A549 (cell line): ENCODE data around the gene TMPRSS2. TPM values are rescaled to one million over a fixed set of nuclear protein-coding genes. Genes with fewer than 3 reads are reported as not detected.

Experiments used
- ATAC-seq, 2 experiments: fragments of 200-7000 bp in 1 of 2; fragments of >200 bp in 1 of 2; cut with Nextera tagmentation in 1 of 2; cut with Tn5 transposase in 1 of 2; 3 replicates each; pipeline versions ENCODE4 v1.8.0 to v1.9.1; 2018 to 2020; ENCODE audit warnings: mild to moderate bottlenecking in 1 of 2, moderate library complexity in 1 of 2
- CTCF ChIA-PET: fragments of 300-600 bp; sonication (Branson Sonifier 250); formaldehyde crosslinking; extraction: SDS; loops from one replicate; lab custom pipeline; 2021; ENCODE audit warnings: antibody characterized with exemption, inconsistent platforms; lab: Yijun Ruan, JAX
- POLR2A ChIA-PET: fragments of 350-600 bp; formaldehyde crosslinking; extraction: SDS; loops from one replicate; lab custom pipeline; 2021; ENCODE audit warnings: antibody characterized with exemption, inconsistent platforms; lab: Yijun Ruan, JAX
- DNase-seq, 2 experiments: peaks; one replicate each; pipeline versions ENCODE4 v3.0.0 to v3.0.0-alpha.2; 2011 to 2016; ENCODE audit warnings: low read depth in 1 of 2, low spot score in 1 of 2
- FAIRE-seq: peaks from 2 replicates; lab custom pipeline; 2011; peaks lifted over from hg19 to GRCh38; lab: Jason Lieb, UNC
- H3K27ac ChIP-seq, 2 experiments: fragments of >200 bp; sonication (Bioruptor Twin); formaldehyde crosslinking; 3 replicates each; pipeline ENCODE4 v1.5.1; 2016 to 2017
- H3K4me1 ChIP-seq: fragments of >200 bp; sonication (Bioruptor Twin); formaldehyde crosslinking; 3 replicates; pipeline ENCODE4 v1.6.1; 2016
- H3K4me2 ChIP-seq: fragments of >200 bp; sonication (Bioruptor Twin); formaldehyde crosslinking; 3 replicates; pipeline ENCODE4 v1.6.1; 2016
- H3K4me3 ChIP-seq: fragments of >200 bp; sonication (Bioruptor Twin); formaldehyde crosslinking; 3 replicates; pipeline ENCODE4 v1.5.1; 2016
- H3K9me3 ChIP-seq: fragments of >200 bp; sonication (Bioruptor Twin); formaldehyde crosslinking; 3 replicates; pipeline ENCODE4 v1.6.1; 2016
- EHF ChIP-seq: fragments of 250-450 bp; sonication (Bioruptor Pico); IDR thresholded peaks from 2 replicates; pipeline ENCODE4 v1.5.0; 2020; ENCODE audit warnings: mild to moderate bottlenecking
- EHMT2 ChIP-seq: fragments of 200-600 bp; sonication (generic); IDR thresholded peaks from 2 replicates; pipeline ENCODE4 v1.6.1; 2016; ENCODE audit warnings: antibody characterized with exemption, low read depth, mild to moderate bottlenecking, moderate library complexity
- FOSL2 ChIP-seq, 2 experiments: fragments of 450-650 bp in 1 of 2; fragments of >200 bp in 1 of 2; sonication (Bioruptor Twin) in 1 of 2; formaldehyde crosslinking; IDR thresholded peaks; 2 replicates each; pipeline versions ENCODE4 v1.5.0 to v1.6.1; 2016 to 2020; ENCODE audit warnings: mild to moderate bottlenecking in 1 of 2, moderate library complexity in 1 of 2
- GATA3 ChIP-seq: IDR thresholded peaks from 2 replicates; pipeline ENCODE4 v1.6.1; 2012; ENCODE audit warnings: borderline replicate concordance
- HDAC2 ChIP-seq: fragments of 200-600 bp; sonication (generic); IDR thresholded peaks from 2 replicates; pipeline ENCODE4 v1.6.1; 2016
- HOXB5 ChIP-seq: fragments of 250-450 bp; sonication (Bioruptor Pico); IDR thresholded peaks from 2 replicates; pipeline ENCODE4 v1.5.0; 2020; ENCODE audit warnings: mild to moderate bottlenecking, moderate library complexity
- JUNB ChIP-seq: fragments of >200 bp; sonication (Bioruptor Twin); formaldehyde crosslinking; IDR thresholded peaks from 2 replicates; pipeline ENCODE4 v1.6.1; 2016
- MAFK ChIP-seq: fragments of 450-650 bp; IDR thresholded peaks from 2 replicates; pipeline ENCODE4 v1.6.1; 2014; ENCODE audit not compliant: partially characterized antibody
- MAZ ChIP-seq: fragments of 150-350 bp; IDR thresholded peaks from 2 replicates; pipeline ENCODE4 v1.6.1; 2014; ENCODE audit warnings: antibody characterized with exemption, low read depth, low read length, borderline replicate concordance
- NR3C1 ChIP-seq: fragments of >200 bp; sonication (Bioruptor Twin); formaldehyde crosslinking; IDR thresholded peaks from 3 replicates; pipeline ENCODE4 v1.6.1; 2017
- POLR2A ChIP-seq: IDR thresholded peaks from 2 replicates; pipeline ENCODE4 v1.6.1; 2012; ENCODE audit warnings: mild to moderate bottlenecking, low read length
- RCOR1 ChIP-seq: fragments of 150-350 bp; IDR thresholded peaks from 2 replicates; pipeline ENCODE4 v1.6.1; 2014; ENCODE audit warnings: antibody characterized with exemption, low read length, low read depth
- SMC3 ChIP-seq: fragments of >200 bp; sonication (Bioruptor Twin); formaldehyde crosslinking; IDR thresholded peaks from 3 replicates; pipeline ENCODE4 v1.6.1; 2018; ENCODE audit warnings: inconsistent platforms
- SREBF2 ChIP-seq: fragments of 450-650 bp; IDR thresholded peaks from 2 replicates; pipeline ENCODE4 v1.6.1; 2014; ENCODE audit warnings: mild to moderate bottlenecking, moderate library complexity
- TFCP2L1 ChIP-seq: fragments of 250-450 bp; sonication (Bioruptor Pico); IDR thresholded peaks from 2 replicates; pipeline ENCODE4 v1.5.0; 2021; ENCODE audit warnings: mild to moderate bottlenecking
- ZC3H11A ChIP-seq: fragments of 450-650 bp; IDR thresholded peaks from 2 replicates; pipeline ENCODE4 v1.6.1; 2014; ENCODE audit warnings: antibody characterized with exemption, mild to moderate bottlenecking
- ZFP36 ChIP-seq: fragments of 450-650 bp; IDR thresholded peaks from 2 replicates; pipeline ENCODE4 v1.6.1; 2014; ENCODE audit warnings: borderline replicate concordance; ENCODE audit not compliant: partially characterized antibody
- WGBS: methylation state at CpG from one replicate; pipeline ENCODE4 v1.1.6; 2017; ENCODE audit errors: missing lambda C conversion rate; 5-methylcytosine and 5-hydroxymethylcytosine counted together
- polyA plus RNA-seq, 4 experiments: library from polyadenylated mRNA; depleted of rRNA in 3 of 4; stranded (reverse); fragments of >200 nt; fragmentation: RNase III in 1 of 4; extraction: RNeasy Plus Mini Kit Qiagen cat#74134 plus additional on column Dnase treatment in 1 of 4; gene quantifications; 2 replicates in 3 of 4; 3 replicates in 1 of 4; pipeline ENCODE4 v1.2.3, GENCODE V29; 2011 to 2017
- TF ChIP-seq, protein P1 (sequence below): fragments of 450-650 bp; IDR thresholded peaks from 2 replicates; pipeline ENCODE4 v1.6.1; 2014; ENCODE audit warnings: antibody characterized with exemption
- TF ChIP-seq, protein P2 (sequence below): IDR thresholded peaks from 2 replicates; pipeline ENCODE4 v1.6.1; 2012
- TF ChIP-seq, protein P3 (sequence below): fragments of >200 bp; sonication (Bioruptor Twin); formaldehyde crosslinking; IDR thresholded peaks from 3 replicates; pipeline ENCODE4 v1.5.1; 2016

TMPRSS2 gene
- polyA plus RNA-seq, 2 of the 4 experiments (the other 2 are of a cell fraction), result not detected

DNA sequence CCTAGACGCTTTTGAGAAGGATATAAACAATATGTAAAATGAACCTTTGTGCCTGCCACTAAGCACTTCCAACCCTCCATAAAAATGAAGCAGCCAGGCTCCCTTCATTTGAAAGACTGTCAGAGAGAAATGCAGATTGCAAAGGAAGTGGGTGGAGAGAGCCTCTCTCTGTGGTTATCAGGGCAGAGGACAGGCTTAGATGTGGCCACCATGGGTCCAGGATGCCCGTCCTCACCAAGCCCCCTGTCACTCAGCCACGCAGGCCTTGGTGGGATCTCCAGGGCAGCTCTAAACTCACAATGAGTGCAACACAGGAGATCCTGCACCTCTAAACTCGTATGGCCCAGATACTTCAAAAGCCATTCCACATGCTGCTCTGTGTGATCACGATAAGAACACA is 37.9 kb downstream of the TMPRSS2 start:
- no peak overlapping the region for H3K4me3 ChIP-seq
- no peak overlapping the region for H3K4me2 ChIP-seq
- H3K27ac ChIP-seq, result no peak overlapping the region
- no peak for DNase-seq
- no peaks in the 10 kb centered on the region for H3K4me1 ChIP-seq
- ChIA-PET POLR2A (no interaction called here), CTCF (interaction anchor here (2.0 kb wide), 1 partner anchor 187 kb away, joined by 7 read pairs; no protein-coding TSS in a partner anchor)
- TF ChIP-seq EHF (CRISPR knock-in tag) (no peak), HDAC2 (no peak), RCOR1 (no peak)
- no peaks in the 10 kb centered on the region for H3K9me3 ChIP-seq
- WGBS, result 0% methylated on average over 3 of the region's 5 CpGs
- FAIRE-seq, result no peak
- no peak for ATAC-seq

DNA sequence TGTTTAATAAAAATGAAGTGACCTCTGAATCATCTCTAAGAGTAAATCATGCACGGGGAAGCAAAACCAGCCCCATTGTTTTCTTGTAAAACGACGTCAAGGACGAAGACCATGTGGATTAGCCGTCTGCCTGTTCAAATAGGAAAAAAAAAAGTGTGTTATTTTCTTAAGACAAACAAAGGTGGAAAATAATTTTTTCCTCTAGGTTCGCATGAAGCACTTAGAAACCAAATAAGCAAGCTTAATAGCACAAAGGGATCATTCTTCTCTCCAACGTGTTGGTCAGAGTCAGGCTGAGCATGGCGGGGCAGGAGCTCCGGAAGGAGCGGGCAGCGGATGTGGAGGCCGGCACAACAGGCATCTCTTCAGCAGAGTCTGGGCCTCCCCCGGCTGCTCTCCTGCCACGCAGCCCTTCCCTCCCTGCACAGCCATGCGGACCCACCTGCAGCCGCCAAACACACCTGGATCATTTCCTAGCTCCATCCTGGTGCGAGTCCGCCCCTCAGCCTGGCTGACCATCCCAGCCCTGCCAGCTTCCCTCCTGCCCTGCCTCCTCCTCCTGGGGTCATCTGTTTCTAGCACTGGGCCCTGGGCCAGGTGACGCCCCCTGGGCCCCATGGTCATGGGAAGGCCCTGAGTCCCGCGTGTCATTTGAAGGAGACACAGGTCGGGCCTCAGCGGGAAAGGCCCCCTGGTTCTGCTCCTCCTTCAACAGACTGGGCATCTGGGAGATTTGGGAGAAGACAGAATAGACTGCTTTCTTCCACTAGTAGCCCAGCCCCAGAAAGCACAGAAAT is 41.7 kb downstream of the TMPRSS2 start:
- FAIRE-seq, result no peak
- H3K27ac ChIP-seq, result no peak overlapping the region
- H3K9me3 ChIP-seq, result no peaks in the 10 kb centered on the region
- TF ChIP-seq NR3C1, result no peak
- TF ChIP-seq RCOR1, result no peak
- no peak for TF ChIP-seq ZC3H11A
- TF ChIP-seq SMC3, result no peak
- no peak for ATAC-seq
- ChIA-PET POLR2A (no interaction called here), CTCF (interaction anchor here (0.8 to 1.2 kb wide), 2 partner anchors 182 to 183 kb away, joined by 3 read pairs; no protein-coding TSS in a partner anchor)
- peak in 1 of 2 experiments; percentile 7 for DNase-seq
- no peak overlapping the region for H3K4me3 ChIP-seq
- no peak overlapping the region for H3K4me2 ChIP-seq
- no peaks in the 10 kb centered on the region for H3K4me1 ChIP-seq
- 61% methylated on average over 15 of the region's 23 CpGs for WGBS

- POLR2A ChIA-PET, result no interaction called here
- Histone ChIP-seq H3K4me3 (no peak overlapping the region), H3K4me2 (no peak overlapping the region), H3K27ac (no peak overlapping the region), H3K4me1 (no peaks in the 10 kb centered on the region), H3K9me3 (no peaks in the 10 kb centered on the region)
- 17% methylated on average over 3 of the region's 4 CpGs for WGBS
- TF ChIP-seq ZFP36 (no peak), MAFK (no peak), TFCP2L1 (no peak), POLR2A (no peak), JUNB (no peak), HOXB5 (CRISPR knock-in tag) (no peak), SMC3 (no peak), EHMT2 (no peak), SREBF2 (no peak), FOSL2 (IDR thresholded peaks at IDR 0.05) (no peak), FOSL2 (CRISPR knock-in tag; IDR thresholded peaks at IDR 0.05) (no peak), MAZ (no peak), GATA3 (no peak)
- TF ChIP-seq, protein P1, sequence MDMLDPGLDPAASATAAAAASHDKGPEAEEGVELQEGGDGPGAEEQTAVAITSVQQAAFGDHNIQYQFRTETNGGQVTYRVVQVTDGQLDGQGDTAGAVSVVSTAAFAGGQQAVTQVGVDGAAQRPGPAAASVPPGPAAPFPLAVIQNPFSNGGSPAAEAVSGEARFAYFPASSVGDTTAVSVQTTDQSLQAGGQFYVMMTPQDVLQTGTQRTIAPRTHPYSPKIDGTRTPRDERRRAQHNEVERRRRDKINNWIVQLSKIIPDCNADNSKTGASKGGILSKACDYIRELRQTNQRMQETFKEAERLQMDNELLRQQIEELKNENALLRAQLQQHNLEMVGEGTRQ, result no peak
- TF ChIP-seq, protein P2, sequence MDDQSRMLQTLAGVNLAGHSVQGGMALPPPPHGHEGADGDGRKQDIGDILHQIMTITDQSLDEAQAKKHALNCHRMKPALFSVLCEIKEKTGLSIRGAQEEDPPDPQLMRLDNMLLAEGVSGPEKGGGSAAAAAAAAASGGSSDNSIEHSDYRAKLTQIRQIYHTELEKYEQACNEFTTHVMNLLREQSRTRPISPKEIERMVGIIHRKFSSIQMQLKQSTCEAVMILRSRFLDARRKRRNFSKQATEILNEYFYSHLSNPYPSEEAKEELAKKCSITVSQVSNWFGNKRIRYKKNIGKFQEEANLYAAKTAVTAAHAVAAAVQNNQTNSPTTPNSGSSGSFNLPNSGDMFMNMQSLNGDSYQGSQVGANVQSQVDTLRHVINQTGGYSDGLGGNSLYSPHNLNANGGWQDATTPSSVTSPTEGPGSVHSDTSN, result no peak
- TF ChIP-seq, protein P3, sequence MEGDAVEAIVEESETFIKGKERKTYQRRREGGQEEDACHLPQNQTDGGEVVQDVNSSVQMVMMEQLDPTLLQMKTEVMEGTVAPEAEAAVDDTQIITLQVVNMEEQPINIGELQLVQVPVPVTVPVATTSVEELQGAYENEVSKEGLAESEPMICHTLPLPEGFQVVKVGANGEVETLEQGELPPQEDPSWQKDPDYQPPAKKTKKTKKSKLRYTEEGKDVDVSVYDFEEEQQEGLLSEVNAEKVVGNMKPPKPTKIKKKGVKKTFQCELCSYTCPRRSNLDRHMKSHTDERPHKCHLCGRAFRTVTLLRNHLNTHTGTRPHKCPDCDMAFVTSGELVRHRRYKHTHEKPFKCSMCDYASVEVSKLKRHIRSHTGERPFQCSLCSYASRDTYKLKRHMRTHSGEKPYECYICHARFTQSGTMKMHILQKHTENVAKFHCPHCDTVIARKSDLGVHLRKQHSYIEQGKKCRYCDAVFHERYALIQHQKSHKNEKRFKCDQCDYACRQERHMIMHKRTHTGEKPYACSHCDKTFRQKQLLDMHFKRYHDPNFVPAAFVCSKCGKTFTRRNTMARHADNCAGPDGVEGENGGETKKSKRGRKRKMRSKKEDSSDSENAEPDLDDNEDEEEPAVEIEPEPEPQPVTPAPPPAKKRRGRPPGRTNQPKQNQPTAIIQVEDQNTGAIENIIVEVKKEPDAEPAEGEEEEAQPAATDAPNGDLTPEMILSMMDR, result no peak
- DNase-seq (no peak), ATAC-seq (no peak), FAIRE-seq (no peak)
- CTCF ChIA-PET, result interaction anchor here (0.8 to 1.0 kb wide), 2 partner anchors 182 kb away, joined by 3 read pairs; no protein-coding TSS in a partner anchor
These were observed 42.7 kb downstream of the TMPRSS2 start for GRCh38 chr21:41465176-41465781.
